ENCODE measurements around the gene SMYD4.
"Not testable (repeated sequence)": the region's sequence is repeated elsewhere in the genome, so short reads cannot be mapped to it uniquely, and the experiment has no call there.

SMYD4 gene

DNA sequence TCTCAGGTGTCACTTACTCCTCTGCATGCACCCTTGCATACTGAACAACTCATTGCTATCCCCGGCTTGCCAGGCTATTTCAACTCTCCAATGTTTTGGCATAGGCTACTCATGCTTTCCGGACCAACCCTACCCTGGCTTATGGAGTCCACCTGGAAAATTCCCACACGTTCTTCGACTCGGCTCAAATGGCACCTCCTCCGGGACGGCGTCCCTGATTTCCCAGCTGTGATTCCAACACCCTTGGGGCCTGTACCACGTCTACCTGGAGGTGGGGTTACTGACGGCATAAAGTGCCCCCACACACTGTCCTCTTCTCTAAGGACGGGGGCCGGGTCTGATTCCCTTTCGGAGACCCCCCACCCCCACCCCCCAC is 498 bp downstream of the SMYD4 start:
- no peak for DNase-seq

DNA sequence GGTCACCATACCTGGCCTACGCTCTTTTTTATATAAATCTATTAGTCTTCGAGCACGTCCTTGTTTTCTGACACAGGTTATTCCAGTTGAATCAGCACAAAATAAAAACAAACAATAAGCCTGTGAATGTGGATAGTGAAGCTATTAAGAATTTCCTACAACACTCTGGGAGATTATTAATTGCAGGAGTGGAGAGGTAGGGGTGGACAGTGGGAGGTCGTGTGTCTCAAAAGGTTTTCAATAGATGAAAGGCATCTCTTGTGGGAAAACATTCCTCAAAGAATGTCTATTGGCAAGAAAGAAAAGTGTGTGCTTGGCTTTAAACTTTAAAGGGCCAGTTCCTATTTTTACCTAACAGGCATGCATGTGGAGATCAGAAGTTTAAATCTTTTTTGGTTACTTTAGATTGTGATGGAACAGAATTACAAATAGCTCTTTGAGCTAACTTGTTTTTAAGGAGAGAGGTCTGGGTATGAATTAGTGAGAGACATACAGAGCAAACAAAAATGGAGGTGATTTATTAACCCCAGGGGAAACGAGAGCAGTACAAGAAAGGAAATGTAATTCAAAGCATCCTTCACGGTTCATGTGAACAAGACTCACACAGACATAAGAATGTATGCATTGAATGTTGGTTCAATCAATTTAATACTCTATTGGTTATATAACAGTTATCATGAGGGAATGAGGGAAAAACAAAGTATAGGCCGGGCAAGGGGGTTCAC is 9.0 kb downstream of the SMYD4 start:
- DNase-seq, result no peak

DNA sequence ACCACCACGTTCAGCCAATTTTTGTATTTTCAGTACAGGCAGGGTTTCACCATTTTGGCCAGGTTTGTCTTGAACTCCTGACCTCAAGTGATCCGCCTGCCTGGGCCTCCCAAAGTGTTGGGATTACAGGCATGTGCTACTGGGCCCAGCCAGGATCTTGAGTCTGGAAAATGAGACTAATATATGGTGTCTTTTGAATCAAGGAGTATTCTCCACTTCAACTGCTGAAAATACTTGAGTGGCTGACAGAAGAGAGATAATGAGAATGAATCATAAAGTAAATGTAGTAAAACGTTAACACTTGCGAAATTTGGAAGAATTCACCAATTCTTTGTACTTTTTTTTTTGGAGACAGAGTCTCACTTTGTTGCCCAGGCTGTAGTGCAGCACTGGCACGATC is 16.6 kb downstream of the SMYD4 start:
- DNase-seq, result no peak

DNA sequence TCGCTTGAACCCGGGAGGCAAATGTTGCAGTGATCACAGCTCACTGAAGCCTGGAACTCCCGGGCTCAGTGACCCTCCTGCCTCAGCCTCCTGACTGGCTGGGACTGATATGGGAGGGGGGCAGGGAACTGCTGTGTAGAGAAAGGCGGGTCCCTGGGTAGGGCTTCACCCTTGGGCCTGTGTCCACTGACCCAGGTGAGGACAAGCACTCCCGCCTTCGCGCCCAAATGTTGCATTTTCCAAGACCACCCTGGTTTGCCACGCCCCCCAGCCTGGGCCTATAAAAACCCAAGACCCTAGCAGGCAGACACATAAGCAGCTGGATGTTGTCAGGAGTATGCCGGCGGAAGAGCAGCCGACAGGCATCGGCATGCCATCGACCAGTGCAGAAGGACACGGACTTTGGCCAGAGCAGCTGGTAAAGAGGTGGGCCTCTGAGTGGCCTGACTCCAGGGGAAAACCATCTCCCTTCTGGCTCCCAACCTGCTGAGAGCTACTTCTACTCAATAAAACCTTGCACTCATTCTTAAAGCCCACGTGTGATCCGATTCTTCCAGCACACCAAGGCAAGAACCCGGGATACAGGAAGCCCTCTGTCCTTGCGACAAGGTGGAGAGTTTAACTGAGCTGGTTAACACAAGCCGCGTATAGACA is 19.1 kb downstream of the SMYD4 start:
- no peak for DNase-seq

DNA sequence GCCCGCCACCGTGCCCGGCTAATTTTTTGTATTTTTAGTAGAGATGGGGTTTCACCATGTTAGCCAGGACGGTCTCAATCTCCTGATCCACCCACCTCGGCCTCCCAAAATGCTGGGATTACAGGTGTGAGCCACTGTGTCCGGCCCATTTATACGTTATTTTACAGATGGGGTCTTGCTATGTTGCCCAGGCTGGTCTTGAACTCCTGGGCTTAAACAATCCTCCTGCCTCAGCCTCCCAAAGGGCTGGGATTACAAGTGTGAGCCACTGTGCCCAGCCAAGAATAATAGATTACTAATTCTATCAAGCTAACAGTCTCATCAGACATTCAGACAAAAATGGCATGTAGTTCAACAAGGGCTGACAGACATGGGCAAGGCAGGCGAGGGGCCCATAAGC is 19.9 kb downstream of the SMYD4 start:
- DNase-seq, result not testable (repeated sequence)

DNA sequence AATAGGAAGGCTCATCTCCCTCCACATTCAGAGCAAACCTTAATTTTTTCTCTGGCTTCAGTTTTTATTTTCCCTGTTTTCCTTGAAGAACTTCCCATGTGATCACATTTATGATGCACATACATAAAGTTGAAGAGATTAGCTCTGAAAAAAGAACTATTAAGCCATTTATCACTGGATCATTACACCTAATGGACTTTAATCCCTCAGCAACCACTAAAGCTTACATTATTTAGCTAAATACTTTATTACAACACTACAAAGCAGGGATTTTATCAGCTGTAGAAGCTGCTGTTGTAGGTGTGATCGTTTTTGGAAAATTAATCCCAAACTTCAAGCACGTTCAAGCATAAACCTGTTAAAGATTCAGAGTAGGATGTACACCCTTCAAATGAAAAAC is 21.1 kb downstream of the SMYD4 start:
- DNase-seq, result no peak

DNA sequence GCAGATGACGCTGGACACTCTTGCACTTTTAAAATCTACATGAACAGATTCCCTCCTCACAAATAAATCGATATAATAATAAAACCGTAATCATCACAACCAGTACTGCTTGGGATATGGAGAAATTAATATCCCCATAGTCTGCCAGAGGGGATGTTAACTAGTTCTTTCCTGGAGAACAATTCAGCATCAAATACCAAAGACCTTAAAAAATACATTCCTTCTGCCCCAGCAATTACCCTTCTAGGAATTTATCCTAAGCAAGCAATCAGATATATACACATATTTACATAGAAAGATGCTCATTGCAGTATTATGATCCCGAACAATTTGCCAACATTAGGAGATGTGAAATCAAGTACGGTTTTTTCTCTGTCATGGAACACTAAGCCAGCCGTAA is 21.8 kb downstream of the SMYD4 start:
- no peak for DNase-seq

DNA sequence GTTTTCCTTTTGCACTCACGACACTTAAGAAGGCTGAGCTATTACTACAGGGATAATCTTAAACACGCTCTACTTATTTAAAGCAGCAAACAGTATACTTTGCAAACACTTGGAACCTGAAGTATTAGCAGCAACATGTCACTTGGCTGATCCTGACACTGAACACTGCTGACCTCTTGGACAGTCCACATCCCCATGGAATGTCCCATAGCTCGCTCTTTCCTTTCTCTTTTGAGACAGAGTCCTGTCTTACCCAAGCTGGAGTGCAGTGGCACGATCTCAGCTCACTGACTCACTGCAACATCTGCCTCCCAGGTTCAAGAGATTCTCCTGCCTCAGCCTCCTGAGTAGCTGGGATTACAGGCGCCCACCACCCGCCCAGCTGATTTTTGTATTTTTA is 26.4 kb downstream of the SMYD4 start:
- DNase-seq, result no peak

DNA sequence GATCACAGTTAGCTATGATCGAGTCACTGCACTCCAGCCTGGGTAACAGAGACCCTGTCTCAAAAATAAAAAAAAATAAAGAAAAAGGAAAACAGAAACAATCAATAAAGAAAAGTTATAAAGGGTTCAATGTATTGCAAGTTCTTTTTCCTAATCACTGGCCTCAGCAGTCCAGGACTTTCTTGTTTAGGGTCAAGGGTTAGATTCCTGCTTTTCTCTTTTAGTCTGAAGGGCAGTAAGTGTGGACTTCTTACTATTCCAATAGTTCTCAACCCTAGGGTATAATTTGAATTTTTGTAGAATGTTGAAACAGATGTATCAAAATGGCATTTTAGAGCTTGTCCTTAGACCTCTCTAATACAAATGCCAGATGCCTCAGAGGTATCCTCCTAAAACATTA is 27.3 kb downstream of the SMYD4 start:
- no peak for DNase-seq

DNA sequence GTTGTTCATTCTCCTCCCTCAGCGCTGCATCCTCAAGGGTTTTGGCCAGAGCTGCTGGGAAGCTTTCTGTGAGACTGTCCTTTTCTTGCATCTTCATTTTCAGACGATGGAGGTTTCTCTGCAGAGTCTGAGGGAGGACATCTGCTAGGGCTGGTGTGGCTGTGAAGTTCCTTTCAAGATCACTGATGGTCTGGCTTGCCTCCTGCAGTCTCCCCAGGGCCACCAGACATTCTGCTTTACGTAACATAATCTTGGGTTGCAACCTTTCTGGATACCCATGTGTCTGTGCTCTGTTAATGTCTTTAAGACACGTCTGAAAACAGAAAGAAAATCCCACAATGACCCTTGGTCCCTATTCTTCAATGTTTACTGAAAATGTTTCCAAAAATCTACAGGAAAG is 29.0 kb downstream of the SMYD4 start:
- no peak for DNase-seq

DNA sequence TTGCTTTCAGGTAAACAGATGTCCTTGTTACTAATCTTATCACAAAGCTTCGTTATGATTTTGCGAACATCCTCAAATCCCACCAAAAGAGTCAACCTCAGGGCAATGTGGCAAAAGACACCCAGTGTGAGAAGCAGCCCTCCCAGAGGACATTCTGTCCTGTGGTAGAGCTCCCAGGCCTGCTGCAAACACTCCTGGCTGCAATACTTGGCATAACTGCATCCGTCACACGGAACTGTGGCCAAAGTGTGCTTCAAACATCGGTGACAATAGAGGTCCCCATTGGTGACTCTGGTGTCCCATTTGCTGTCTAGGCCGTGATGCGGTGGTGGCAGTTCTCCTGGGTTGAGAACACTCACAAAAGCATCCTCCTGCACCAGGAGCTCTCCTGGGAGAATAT is 29.5 kb downstream of the SMYD4 start:
- DNase-seq, result no peak

DNA sequence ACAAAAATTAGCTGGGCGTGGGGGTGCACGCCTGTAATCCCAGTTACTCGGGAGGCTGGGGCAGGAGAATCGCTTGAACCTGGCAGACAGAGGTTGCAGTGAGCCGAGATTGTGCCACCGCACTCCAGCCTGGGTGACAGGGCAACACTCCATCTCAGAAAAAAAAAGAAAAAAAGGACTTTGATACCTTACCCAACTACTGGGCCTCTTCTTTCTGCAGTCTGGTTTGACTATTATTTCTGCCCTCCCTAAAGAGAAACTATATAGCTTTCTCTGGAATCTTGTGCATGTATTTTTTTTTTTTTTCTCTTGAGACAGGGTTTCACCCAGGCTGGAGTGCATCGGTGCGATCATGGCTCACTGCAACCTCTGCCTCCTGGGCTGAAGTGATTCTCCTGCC is 31.9 kb downstream of the SMYD4 start:
- DNase-seq, result not testable (repeated sequence)

DNA sequence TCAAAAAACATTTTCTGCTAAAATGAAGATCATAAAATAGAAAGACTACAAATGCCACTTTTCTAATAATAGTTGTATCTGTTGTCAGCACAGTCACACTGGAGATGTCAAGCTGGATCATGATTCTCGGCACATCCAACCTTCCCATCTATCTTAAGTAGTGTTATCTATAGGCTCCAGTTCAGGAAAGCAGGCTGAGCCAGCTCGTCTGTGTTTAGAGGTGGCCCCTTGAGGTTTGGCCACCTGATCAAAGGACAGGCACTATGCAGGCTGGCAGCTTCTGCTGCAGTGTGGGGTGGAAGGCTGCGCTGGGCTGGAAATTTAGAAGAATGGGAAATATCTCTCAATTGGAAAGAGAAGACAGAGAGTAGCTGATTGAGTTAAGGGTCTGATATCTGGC is 32.4 kb downstream of the SMYD4 start:
- DNase-seq, result no peak

DNA sequence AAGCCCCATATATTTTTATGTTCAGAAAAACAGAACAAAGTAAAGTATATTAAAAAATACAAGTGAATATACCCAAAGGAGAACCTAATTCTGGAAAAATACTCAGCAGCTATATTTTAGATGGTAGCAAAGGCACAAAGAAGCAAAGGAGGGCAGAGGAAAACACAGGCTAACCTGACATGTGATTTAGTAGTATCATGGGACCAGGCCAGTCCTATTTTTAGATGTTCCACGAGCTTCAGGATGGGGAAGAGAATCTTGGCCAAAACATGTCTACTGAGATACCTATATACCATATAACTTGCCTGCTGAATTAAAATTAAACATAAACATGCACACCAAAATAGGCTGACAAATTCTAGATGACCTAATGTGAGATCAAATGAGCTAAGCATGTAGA is 32.9 kb downstream of the SMYD4 start:
- DNase-seq, result no peak

DNA sequence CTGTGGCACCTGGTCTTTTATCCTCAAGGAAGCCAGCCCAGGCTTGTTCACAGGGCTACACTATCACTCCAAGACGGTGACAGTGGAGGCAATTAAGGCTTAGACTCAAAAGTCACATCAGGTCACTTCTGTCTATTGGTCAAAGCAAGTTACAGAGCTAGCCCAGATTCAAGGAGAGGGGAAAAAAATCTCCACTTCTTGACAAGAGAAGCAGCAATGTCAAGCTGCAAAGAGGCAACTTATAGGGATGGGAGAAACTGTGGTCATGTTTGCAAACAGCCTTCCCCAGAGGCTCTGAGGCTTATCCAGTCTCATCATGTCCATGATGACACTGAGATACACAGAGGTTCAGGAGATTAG is 36.3 kb downstream of the SMYD4 start:
- DNase-seq, result no peak

DNA sequence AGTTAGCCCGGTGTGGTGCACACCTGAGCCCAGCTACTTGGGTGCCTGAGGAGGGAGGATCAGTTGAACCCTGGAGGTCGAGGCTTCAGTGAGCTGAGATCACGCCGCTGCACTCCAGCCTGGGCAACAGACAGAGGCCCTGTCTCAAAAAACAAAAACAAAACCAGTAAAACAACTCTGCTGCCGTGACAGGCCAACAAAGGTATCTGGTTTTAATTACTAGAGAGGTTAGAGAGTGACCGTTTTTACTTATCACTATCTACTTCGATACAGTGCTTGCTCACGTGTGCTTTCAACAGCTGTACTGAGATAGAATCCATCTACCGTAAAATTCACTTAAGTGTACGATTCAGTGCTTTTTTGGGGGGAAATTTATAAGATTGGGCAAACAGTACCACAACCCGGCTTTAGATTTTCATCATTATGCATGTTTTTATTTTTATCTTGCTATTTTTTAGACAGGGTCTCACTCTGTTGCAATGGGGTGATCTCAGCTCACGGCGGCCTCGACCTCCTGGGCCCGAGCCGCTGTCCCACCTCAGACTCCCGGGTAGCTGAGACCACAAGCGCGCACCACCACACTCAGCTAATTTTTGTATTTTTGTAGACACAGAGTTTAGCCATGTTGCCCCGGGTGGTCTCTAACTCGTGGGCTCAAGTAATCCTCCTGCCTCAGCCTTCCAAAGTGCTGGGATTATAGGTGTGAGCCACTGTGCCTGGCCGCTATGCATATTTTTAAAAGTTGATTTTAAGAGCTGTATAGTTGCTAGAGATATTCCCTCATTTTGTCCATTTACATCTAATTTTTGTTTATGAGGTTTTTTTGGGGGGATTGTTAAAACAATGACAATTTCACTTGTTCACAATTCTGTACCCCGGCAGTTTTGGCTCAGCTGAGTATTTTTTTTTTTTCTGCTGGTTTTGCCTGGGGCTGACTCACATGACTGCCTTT is 36.9 kb downstream of the SMYD4 start:
- DNase-seq, result no peak

DNA sequence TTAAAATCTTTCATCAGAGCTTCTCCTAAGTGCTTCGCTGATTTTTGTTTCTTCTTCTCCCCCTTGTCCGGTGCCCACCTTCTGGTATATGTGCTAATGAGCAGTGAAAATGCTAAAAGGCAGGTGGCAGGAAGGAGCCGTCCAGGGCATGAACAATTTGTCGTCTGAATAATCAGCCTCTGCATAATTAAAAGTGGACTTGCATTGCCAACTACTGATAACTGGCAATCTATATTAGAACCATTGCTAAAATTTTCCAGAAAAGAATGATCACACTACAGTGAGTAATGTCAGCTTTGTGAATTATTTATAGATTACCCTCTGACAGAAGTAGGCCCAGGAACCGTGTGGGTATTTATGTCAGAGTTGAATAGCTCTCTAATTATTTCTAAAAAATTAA is 39.8 kb downstream of the SMYD4 start:
- DNase-seq, result no peak

DNA sequence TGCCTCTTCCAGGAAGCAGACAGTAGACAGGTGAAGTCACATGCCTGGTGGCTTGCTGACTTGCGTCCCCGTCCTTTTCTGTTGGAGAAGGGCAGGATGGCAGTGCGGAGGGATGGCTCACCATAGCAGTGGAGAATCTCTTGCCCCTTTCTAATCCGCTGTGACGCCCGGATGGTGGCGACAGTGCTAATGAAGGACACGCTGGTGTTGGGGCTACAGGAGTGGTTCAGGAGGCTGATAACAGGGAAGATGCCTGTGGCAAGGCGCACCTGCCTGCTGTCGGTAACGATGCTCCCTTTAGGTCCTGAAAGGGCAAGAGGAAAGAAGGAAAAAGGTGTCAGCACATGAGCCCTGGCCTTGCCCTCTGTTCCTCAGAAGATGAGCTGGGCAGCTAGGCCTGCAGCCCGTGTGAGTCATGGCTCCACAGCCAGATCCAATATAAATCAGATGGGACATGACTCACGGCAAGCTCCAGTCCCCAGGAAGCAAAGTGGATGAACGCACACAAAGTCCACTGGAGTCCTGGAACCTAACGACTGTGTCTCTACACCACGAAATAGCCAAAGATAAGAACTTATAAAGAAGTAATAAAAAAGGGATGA is 42.3 kb downstream of the SMYD4 start:
- DNase-seq, result no peak

DNA sequence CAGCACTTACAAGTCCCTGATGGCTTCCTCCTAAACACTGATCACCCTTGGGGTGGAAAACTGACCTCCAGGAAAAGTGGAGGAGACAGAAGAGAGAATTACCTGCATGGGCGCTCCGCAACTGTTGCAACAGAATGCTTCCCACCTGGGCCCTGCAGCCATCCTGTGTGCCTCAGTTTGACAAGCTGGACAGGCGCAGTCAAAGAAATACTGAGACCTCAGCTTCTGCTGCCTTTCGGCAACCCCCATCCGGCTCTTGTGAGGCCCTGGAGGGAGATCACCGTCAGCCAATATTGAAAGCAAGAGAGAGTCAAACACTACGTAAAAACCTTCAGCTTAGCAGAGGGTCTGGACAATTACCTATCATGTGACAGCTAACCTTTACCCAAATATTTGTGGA is 43.0 kb downstream of the SMYD4 start:
- no peak for DNase-seq

DNA sequence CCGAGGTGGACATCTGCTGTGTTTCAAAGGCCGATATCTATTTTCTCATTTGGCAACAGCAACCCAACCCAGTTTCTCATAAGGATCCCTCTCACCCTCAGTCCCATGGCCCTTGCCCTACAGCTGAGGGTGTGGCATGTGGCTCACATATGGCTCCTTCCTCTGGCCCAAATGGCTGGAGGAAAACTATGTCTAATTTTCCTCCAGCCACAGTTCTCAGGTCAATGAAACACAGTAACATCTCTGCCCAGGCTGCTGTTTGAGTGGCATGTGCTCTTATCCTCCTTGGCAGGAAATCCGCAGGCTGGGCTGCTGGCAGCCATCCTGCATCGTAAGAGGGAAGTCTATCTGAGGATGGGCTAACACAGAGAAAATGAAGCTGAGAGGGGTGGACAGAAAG is 43.8 kb downstream of the SMYD4 start:
- DNase-seq, result no peak

DNA sequence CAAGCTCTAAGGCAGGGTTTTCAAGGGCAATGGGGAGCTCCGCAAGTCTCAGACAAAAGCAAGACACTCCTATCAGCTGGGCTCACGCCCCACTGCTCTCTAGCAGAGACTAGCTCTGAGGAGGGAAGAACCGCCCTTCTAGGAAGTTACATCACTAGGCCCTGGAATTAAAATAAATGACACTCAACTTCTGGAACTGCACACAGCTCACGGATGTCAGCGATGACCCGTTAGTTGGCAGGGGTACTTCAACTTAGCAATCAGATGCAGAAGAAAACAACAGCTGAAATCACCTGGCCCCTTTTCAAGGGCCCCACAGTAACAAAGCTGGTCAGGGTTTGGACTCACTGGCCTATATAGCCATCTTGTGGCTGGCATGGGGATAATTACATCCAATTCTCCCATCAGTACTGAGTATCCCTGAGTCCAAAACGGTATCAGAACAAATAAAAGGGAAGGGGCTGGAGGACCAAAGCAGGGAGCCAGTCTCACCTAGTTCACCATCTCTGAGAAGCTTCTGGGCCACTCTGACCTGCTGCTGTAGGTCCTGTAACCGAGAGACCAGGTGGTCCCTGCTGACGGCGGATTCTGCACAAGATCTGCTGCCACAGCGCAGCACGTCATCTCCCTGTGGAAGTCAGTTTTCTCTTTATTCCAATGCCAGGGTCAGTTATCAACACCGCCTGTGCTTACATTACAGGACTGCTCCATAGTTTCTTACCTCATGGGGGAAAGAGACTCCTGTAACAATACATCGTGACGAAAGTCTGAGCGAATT is 45.7 kb downstream of the SMYD4 start:
- no peak for DNase-seq

DNA sequence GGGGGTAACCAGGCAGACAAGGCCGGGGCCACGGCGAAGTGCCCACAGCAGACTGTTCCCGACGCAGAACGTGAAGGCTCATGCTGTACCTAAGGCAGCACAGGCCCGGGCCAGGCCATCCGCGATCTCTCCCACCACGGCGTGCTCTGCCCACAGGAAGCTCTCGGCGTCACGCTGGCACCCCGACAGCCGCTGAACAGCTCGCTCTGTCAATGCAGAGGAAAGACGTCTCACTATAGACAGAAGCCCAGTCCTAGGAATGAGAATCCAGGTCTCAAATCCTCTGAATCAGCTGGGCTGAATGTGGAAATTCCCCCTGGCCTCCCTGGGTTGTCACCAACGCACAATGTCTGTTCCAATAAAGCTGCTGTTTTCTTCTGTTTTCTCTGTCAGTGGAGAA is 46.4 kb downstream of the SMYD4 start:
- no peak for DNase-seq

DNA sequence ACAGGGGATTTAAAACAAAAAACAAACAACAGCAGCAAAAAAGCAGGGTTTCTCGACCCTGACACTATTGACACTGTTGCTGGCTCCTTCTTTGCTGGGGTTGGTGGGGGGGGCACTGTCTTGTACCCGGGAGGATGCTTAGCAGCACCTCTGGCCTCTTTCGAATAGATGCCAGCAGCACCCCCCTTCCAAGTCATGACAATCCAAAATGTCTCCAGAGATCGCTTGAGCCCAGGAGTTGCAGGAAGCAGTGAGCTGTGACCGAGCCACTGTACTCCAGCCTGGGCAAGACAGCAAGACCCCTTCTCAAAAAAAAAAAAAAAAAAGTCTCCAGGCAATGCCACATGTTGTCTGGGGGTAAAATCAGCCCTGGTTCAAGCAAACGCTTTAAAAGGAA is 47.5 kb downstream of the SMYD4 start:
- DNase-seq, result no peak

Measured in activated CD8-positive, alpha-beta memory T cell treated with anti-CD3 and anti-CD28 coated beads for 24 hours (primary cell).